Esophagus mucosa (tissue), 1 donor: ENCODE data around the gene DAP. TPM values are rescaled to one million over a fixed set of nuclear protein-coding genes. Genes with fewer than 3 reads are reported as not detected.

ENCODE experiments used
- ATAC-seq: fragments of 200-7000 bp; cut with Tn5 transposase; one replicate; pipeline ENCODE4 v1.9.1; 2020
- total RNA-seq: library from RNA; stranded (reverse); gene quantifications from one replicate; pipeline ENCODE4 v1.2.4, GENCODE V29; 2023
- donor health status: DM: yes; HTN: yes; CAD: no.

The DAP gene
- total RNA-seq, 1 donor from 2014 or later, result 34.6 TPM

DNA sequence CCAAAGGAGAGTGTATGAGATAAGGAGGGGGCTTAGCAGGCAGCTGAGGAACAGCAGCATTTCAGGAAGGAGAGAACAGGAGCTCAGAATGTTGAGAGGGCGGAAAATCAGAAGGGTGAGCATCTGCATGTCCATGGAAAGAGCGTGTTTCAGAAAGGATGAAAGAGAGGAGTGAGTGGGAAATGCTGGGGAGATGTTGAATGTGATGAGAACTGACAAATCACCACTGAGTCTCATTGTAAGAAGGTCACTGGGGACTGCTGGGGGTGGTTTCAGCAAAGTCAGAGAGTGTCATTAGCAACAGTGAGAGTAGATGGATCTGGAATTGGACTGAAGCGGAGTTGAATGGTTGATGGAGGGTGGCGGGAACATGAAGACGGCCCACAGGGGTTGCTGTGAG is 131.4 kb downstream of the DAP start:
- ATAC-seq, result no peak

Other genes starting within 250 kb of the DAP start
- gene ANKRD33B, start 197.2 kb downstream of the DAP start, total RNA-seq, result 0.68 TPM